ENCODE results near the gene CRLF1. TPM values are rescaled to one million over a fixed set of nuclear protein-coding genes. Genes with fewer than 3 reads are reported as not detected.

The CRLF1 gene
- polyA plus RNA-seq, 3 donors, result 0.19 TPM; not detected in 2

GRCh38 chr19:18611327-18612050 is 4.9 kb upstream of the CRLF1 start:
- Histone ChIP-seq H3K4me1 (ENCODE audit: control insufficient read depth in 1 of 2, insufficient read depth in 2 of 2, low read length in 2 of 2) (peaks cover 0 to 9% of the 10 kb centered on the region in 2 donors), H2AFZ (ENCODE audit: insufficient read depth, low read depth, low read length, poor library complexity, severe bottlenecking) (no peak overlapping the region), H3K4me2 (replicated peaks; ENCODE audit: extremely low read depth, low read length, poor library complexity, severe bottlenecking) (no peak overlapping the region), H3K9me3 (replicated peaks in 1 of 2; ENCODE audit: control insufficient read depth in 1 of 2, insufficient read depth in 1 of 2, low read length in 2 of 2) (peaks cover 0 to 36% of the 10 kb centered on the region in 2 donors), H3K27ac (ENCODE audit: low read depth in 1 of 2, low read length in 2 of 2) (no peak overlapping the region), H3K79me2 (ENCODE audit: insufficient read depth, low read length) (no peaks in the 10 kb centered on the region), H3K27me3 (ENCODE audit: control insufficient read depth in 2 of 2, insufficient read depth in 2 of 2, low read length in 2 of 2) (peaks cover 72 to 89% of the 10 kb centered on the region in 2 donors), H3K4me3 (replicated peaks in 1 of 3; ENCODE audit: low read depth in 2 of 3, low read length in 3 of 3) (no peak overlapping the region), H3K9ac (ENCODE audit: insufficient read depth, low read length, poor library complexity, severe bottlenecking) (no peak overlapping the region), H4K20me1 (ENCODE audit: insufficient read depth, low read length) (no peaks in the 10 kb centered on the region), H3K36me3 (replicated peaks in 1 of 2; ENCODE audit: control insufficient read depth in 1 of 2, insufficient read depth in 2 of 2, low read length in 2 of 2) (no peaks in the 10 kb centered on the region)
- no peak for DNase-seq
- Mint-ChIP-seq H3K27ac (no peak overlapping the region), H3K36me3 (peaks cover 3% of the 10 kb centered on the region in 2 donors), H3K27me3 (ENCODE audit: low read depth in 3 of 3) (peaks cover 86 to 96% (median 92%) of the 10 kb centered on the region in 3 donors), H3K9me3 (peaks cover 0 to 29% (median 14%) of the 10 kb centered on the region in 7 donors), H3K4me3 (peak overlapping the region in 1 of 2 donors; percentile 90), H3K4me1 (peaks cover 12% of the 10 kb centered on the region)
- intact Hi-C loops (cut with micrococcal nuclease), result no loop called here
- 1% methylated on average over 40 of the region's 62 CpGs for WGBS (ENCODE audit: insufficient coverage)
- TF ChIP-seq, protein P1, sequence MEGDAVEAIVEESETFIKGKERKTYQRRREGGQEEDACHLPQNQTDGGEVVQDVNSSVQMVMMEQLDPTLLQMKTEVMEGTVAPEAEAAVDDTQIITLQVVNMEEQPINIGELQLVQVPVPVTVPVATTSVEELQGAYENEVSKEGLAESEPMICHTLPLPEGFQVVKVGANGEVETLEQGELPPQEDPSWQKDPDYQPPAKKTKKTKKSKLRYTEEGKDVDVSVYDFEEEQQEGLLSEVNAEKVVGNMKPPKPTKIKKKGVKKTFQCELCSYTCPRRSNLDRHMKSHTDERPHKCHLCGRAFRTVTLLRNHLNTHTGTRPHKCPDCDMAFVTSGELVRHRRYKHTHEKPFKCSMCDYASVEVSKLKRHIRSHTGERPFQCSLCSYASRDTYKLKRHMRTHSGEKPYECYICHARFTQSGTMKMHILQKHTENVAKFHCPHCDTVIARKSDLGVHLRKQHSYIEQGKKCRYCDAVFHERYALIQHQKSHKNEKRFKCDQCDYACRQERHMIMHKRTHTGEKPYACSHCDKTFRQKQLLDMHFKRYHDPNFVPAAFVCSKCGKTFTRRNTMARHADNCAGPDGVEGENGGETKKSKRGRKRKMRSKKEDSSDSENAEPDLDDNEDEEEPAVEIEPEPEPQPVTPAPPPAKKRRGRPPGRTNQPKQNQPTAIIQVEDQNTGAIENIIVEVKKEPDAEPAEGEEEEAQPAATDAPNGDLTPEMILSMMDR (IDR thresholded peaks at IDR 0.05), result no peak

DNA sequence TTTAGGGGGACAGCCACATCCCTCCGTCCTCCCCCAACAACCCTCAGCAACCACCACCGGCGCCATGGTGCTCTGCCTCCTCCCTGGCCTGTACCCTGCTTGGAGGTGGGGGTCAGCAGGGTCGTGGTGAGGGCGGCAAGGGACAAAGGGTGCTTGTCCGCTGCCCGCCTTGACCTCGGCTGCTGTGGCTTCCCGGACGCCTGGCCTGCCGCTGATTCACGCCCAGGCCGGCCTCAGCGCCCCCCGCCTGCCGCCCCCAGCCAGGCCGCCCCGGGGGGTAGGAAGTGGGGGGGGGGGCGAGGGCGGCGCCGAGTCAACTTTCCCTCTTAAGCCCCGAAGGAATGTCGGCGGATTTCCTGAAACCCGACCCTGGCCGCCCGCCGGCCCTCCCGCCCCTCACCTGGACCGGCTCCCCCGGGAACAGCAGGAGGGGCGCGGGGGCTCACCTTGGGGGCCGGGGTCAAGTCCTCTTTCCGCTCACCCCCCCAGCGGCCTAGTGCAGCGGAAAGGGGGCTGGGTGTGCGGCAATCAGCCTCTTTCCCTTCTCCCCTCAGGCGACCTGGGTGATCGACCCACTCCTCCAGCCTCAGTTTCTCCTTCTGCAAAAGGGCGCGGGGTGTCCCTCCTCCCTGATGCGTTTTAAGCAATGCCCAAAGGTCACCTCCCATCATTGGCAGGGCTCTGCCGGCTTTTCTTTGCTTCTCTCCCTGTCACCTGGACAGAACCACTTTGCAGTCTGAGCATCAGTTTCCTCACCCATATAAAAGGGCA is 4.1 kb upstream of the CRLF1 start:
- no peak overlapping the region for H3K4me2 ChIP-seq (replicated peaks; ENCODE audit: extremely low read depth, low read length, poor library complexity, severe bottlenecking)
- H3K36me3 ChIP-seq (replicated peaks in 1 of 2; ENCODE audit: control insufficient read depth in 1 of 2, insufficient read depth in 2 of 2, low read length in 2 of 2), result no peaks in the 10 kb centered on the region
- TF ChIP-seq, protein P1 (IDR thresholded peaks at IDR 0.05), result no peak
- intact Hi-C loops (cut with micrococcal nuclease), result no loop called here
- WGBS (ENCODE audit: insufficient coverage), result 1% methylated on average over 20 of the region's 45 CpGs
- no peak overlapping the region for H3K27ac Mint-ChIP-seq
- peaks cover 75 to 85% of the 10 kb centered on the region in 2 donors for H3K27me3 ChIP-seq (ENCODE audit: control insufficient read depth in 2 of 2, insufficient read depth in 2 of 2, low read length in 2 of 2)
- H3K4me1 ChIP-seq (ENCODE audit: control insufficient read depth in 1 of 2, insufficient read depth in 2 of 2, low read length in 2 of 2), result peaks cover 0 to 9% of the 10 kb centered on the region in 2 donors
- H3K9me3 ChIP-seq (replicated peaks in 1 of 2; ENCODE audit: control insufficient read depth in 1 of 2, insufficient read depth in 1 of 2, low read length in 2 of 2), result peaks cover 0 to 36% of the 10 kb centered on the region in 2 donors
- H3K27ac ChIP-seq (ENCODE audit: low read depth in 1 of 2, low read length in 2 of 2), result no peak overlapping the region
- H3K4me3 ChIP-seq (replicated peaks in 1 of 3; ENCODE audit: low read depth in 2 of 3, low read length in 3 of 3), result no peak overlapping the region
- no peaks in the 10 kb centered on the region for H3K79me2 ChIP-seq (ENCODE audit: insufficient read depth, low read length)
- no peak overlapping the region for H3K9ac ChIP-seq (ENCODE audit: insufficient read depth, low read length, poor library complexity, severe bottlenecking)
- DNase-seq, result no peak
- peaks cover 80 to 94% (median 85%) of the 10 kb centered on the region in 3 donors for H3K27me3 Mint-ChIP-seq (ENCODE audit: low read depth in 3 of 3)
- H3K4me3 Mint-ChIP-seq, result peak overlapping the region in 1 of 2 donors; percentile 90
- H3K9me3 Mint-ChIP-seq, result peaks cover 0 to 29% (median 14%) of the 10 kb centered on the region in 7 donors
- no peaks in the 10 kb centered on the region for H4K20me1 ChIP-seq (ENCODE audit: insufficient read depth, low read length)
- peaks cover 12% of the 10 kb centered on the region for H3K4me1 Mint-ChIP-seq
- H3K36me3 Mint-ChIP-seq, result peaks cover 3% of the 10 kb centered on the region in 2 donors
- H2AFZ ChIP-seq (ENCODE audit: insufficient read depth, low read depth, low read length, poor library complexity, severe bottlenecking), result no peak overlapping the region

Measured in CD14-positive monocyte (primary cell).